Measurements from ENCODE around the gene DDX10.
A peak's percentile ranks its signal among the peaks of the same experiment; 100 is the strongest.

DDX10 gene

GRCh38 chr11:108880510-108880909 is 215.6 kb downstream of the DDX10 start:
- DNase-seq: no peak

- DNase-seq: no peak
Measured at GRCh38 chr11:108881131-108881530, 216.3 kb downstream of the DDX10 start.

- DNase-seq: no peak
Measured at GRCh38 chr11:108882211-108882831, 217.5 kb downstream of the DDX10 start.

- no peak for DNase-seq
Measured at GRCh38 chr11:108886005-108886659, 221.3 kb downstream of the DDX10 start.

- DNase-seq: no peak
Measured at GRCh38 chr11:108886660-108887009, 221.8 kb downstream of the DDX10 start.

- DNase-seq: no peak
Measured at GRCh38 chr11:108887436-108888238, 222.8 kb downstream of the DDX10 start.

- peak; percentile 39 for DNase-seq
Measured at GRCh38 chr11:108890482-108891105, 225.7 kb downstream of the DDX10 start.

GRCh38 chr11:108891143-108891542 is 226.3 kb downstream of the DDX10 start:
- no peak for DNase-seq

GRCh38 chr11:108891909-108892511 is 227.1 kb downstream of the DDX10 start:
- no peak for DNase-seq

- no peak for DNase-seq
Measured at GRCh38 chr11:108895579-108896480, 231.0 kb downstream of the DDX10 start.

- DNase-seq: no peak
Measured at GRCh38 chr11:108897071-108897481, 232.2 kb downstream of the DDX10 start.

GRCh38 chr11:108897916-108898315 is 233.0 kb downstream of the DDX10 start:
- DNase-seq: no peak

- DNase-seq: no peak
Measured at GRCh38 chr11:108901359-108901758, 236.5 kb downstream of the DDX10 start.

GRCh38 chr11:108902027-108902469 is 237.2 kb downstream of the DDX10 start:
- DNase-seq: no peak

GRCh38 chr11:108904480-108904879 is 239.6 kb downstream of the DDX10 start:
- no peak for DNase-seq

- DNase-seq: no peak
Measured at GRCh38 chr11:108906329-108906728, 241.5 kb downstream of the DDX10 start.

GRCh38 chr11:108906826-108907225 is 242.0 kb downstream of the DDX10 start:
- no peak for DNase-seq

- DNase-seq: no peak
Measured at GRCh38 chr11:108909041-108909440, 244.2 kb downstream of the DDX10 start.

GRCh38 chr11:108909921-108910320 is 245.1 kb downstream of the DDX10 start:
- no peak for DNase-seq

GRCh38 chr11:108912581-108912980 is 247.7 kb downstream of the DDX10 start:
- DNase-seq: no peak

- DNase-seq: no peak
Measured at GRCh38 chr11:108913204-108913603, 248.3 kb downstream of the DDX10 start.

- DNase-seq: no peak
Measured at GRCh38 chr11:108914211-108914610, 249.3 kb downstream of the DDX10 start.

Data from NCI-H1105 treated with DMSO at 0.1 percent for 48 hours (cell line).